Neuronal stem cell (in vitro differentiated cells): ENCODE measurements around the gene EFTUD2.

ENCODE experiments used
- DNase-seq: peaks from one replicate; pipeline ENCODE4 v3.0.0-alpha.2; 2013; ENCODE audit warnings: low spot score
- H2AFZ ChIP-seq: one replicate; pipeline ENCODE4 v1.6.1; 2013; ENCODE audit warnings: mild to moderate bottlenecking, low read length, inconsistent platforms
- H2AK5ac ChIP-seq: 2 replicates; pipeline ENCODE4 v1.6.1; 2013; ENCODE audit warnings: low read depth, mild to moderate bottlenecking, inconsistent platforms, low read length, moderate library complexity, mixed read lengths
- H2BK120ac ChIP-seq: 2 replicates; pipeline ENCODE4 v1.6.1; 2013; ENCODE audit warnings: low read depth, mild to moderate bottlenecking, inconsistent platforms, low read length, moderate library complexity, mixed read lengths
- H2BK12ac ChIP-seq: one replicate; pipeline ENCODE4 v1.6.1; 2013; ENCODE audit warnings: low read length, inconsistent platforms
- H2BK15ac ChIP-seq: 2 replicates; pipeline ENCODE4 v1.6.1; 2013; ENCODE audit warnings: mild to moderate bottlenecking, low read length, inconsistent platforms, mixed read lengths
- H2BK5ac ChIP-seq: one replicate; pipeline ENCODE4 v1.6.1; 2013; ENCODE audit warnings: inconsistent platforms, mild to moderate bottlenecking, low read length, moderate library complexity
- H3K14ac ChIP-seq: one replicate; pipeline ENCODE4 v1.6.1; 2013; ENCODE audit warnings: low read length, inconsistent platforms
- H3K18ac ChIP-seq: 2 replicates; pipeline ENCODE4 v1.6.1; 2013; ENCODE audit warnings: low read length, inconsistent platforms
- H3K23ac ChIP-seq: 2 replicates; pipeline ENCODE4 v1.6.1; 2013; ENCODE audit warnings: low read depth, mild to moderate bottlenecking, mixed read lengths, low read length, inconsistent platforms; ENCODE audit not compliant: poor library complexity
- H3K27ac ChIP-seq: replicated peaks from 3 replicates; pipeline ENCODE4 v1.5.1; 2013; ENCODE audit warnings: low read length, inconsistent platforms
- H3K27me3 ChIP-seq, 3 experiments: 2 replicates each; pipeline ENCODE4 v1.6.1; 2013; ENCODE audit warnings: low read length in 3 of 3, mild to moderate bottlenecking in 2 of 3, inconsistent platforms in 1 of 3, low read depth in 1 of 3, mixed read lengths in 1 of 3, moderate library complexity in 1 of 3; ENCODE audit not compliant: control insufficient read depth in 3 of 3, insufficient read depth in 3 of 3
- H3K36me3 ChIP-seq, 2 donors: replicated peaks in 1 of 2; 2 replicates each; pipeline ENCODE4 v1.6.1; 2013; ENCODE audit warnings: low read length in 2 of 2; ENCODE audit not compliant: control insufficient read depth in 2 of 2, insufficient read depth in 2 of 2
- H3K4ac ChIP-seq: 2 replicates; pipeline ENCODE4 v1.6.1; 2013; ENCODE audit warnings: inconsistent platforms, mild to moderate bottlenecking, low read length, moderate library complexity
- H3K4me1 ChIP-seq, 2 donors: 1 replicate in 1 of 2; 2 replicates in 1 of 2; pipeline ENCODE4 v1.6.1; 2013; ENCODE audit warnings: low read length in 2 of 2, low read depth in 1 of 2; ENCODE audit not compliant: control insufficient read depth in 2 of 2, insufficient read depth in 1 of 2
- H3K4me2 ChIP-seq: one replicate; pipeline ENCODE4 v1.6.1; 2013; ENCODE audit warnings: mild to moderate bottlenecking, low read length, inconsistent platforms; ENCODE audit not compliant: insufficient read depth, poor library complexity, severe bottlenecking
- H3K4me3 ChIP-seq, 2 donors: 2 replicates each; pipeline ENCODE4 v1.5.1; 2013; ENCODE audit warnings: low read length in 2 of 2, mild to moderate bottlenecking in 2 of 2, inconsistent platforms in 1 of 2, moderate library complexity in 1 of 2
- H3K79me1 ChIP-seq: one replicate; pipeline ENCODE4 v1.6.1; 2013; ENCODE audit warnings: low read depth, mild to moderate bottlenecking, inconsistent platforms, low read length, moderate library complexity
- H3K9ac ChIP-seq: one replicate; pipeline ENCODE4 v1.6.1; 2013; ENCODE audit warnings: mild to moderate bottlenecking, low read depth, low read length, inconsistent platforms; ENCODE audit not compliant: poor library complexity
- H3K9me3 ChIP-seq, 2 donors: replicated peaks in 1 of 2; 2 replicates each; pipeline versions ENCODE3 to v1.6.1; 2013; ENCODE audit warnings: low read length in 2 of 2, mild to moderate bottlenecking in 2 of 2, inconsistent platforms in 1 of 2, low read depth in 1 of 2, mixed read lengths in 1 of 2, moderate library complexity in 1 of 2; ENCODE audit not compliant: control insufficient read depth in 2 of 2, insufficient read depth in 1 of 2
- H4K8ac ChIP-seq: one replicate; pipeline ENCODE4 v1.6.1; 2013; ENCODE audit warnings: low read depth, mild to moderate bottlenecking, inconsistent platforms, low read length, moderate library complexity
- H4K91ac ChIP-seq: one replicate; pipeline ENCODE4 v1.6.1; 2013; ENCODE audit warnings: low read length, low read depth, mild to moderate bottlenecking, inconsistent platforms; ENCODE audit not compliant: poor library complexity
- WGBS, 2 donors: extraction: QIAGEN DNeasy Blood & Tissue Kit; methylation state at CpG; one replicate each; pipeline ENCODE4 v1.1.7; 2013; ENCODE audit warnings: missing lambda C conversion rate in 2 of 2, mixed read lengths in 1 of 2; ENCODE audit not compliant: insufficient read length in 2 of 2, insufficient replicate concordance in 1 of 2; ENCODE audit errors: extremely low coverage in 2 of 2; 5-methylcytosine and 5-hydroxymethylcytosine counted together

The EFTUD2 gene

GRCh38 chr17:44922136-44922535 is 22.9 kb upstream of the EFTUD2 start:
- Histone ChIP-seq H3K4me1 (peaks cover 0 to 17% of the 10 kb centered on the region in 2 donors), H3K4ac (no peak overlapping the region), H3K36me3 (peaks cover 14 to 20% of the 10 kb centered on the region in 2 donors), H3K9me3 (no peaks in the 10 kb centered on the region), H2BK120ac (peak overlapping the region; percentile 25), H3K14ac (no peak overlapping the region), H3K18ac (no peak overlapping the region), H3K79me1 (no peaks in the 10 kb centered on the region), H3K9ac (no peak overlapping the region), H2BK15ac (peak overlapping the region; percentile 60), H3K4me3 (no peak overlapping the region), H4K8ac (no peak overlapping the region), H3K27me3 (peaks cover 0 to 16% (median 0%) of the 10 kb centered on the region in 3 experiments), H3K27ac (no peak overlapping the region), H2BK5ac (no peak overlapping the region), H4K91ac (peak overlapping the region; percentile 49), H2AFZ (no peak overlapping the region), H2AK5ac (peak overlapping the region; percentile 33), H2BK12ac (no peak overlapping the region), H3K23ac (no peak overlapping the region), H3K4me2 (no peak overlapping the region)
- no CpG with 5 or more reads among the region's 6 CpGs for WGBS, 2 donors
- no peak for DNase-seq

GRCh38 chr17:44921122-44921882 is 22.1 kb upstream of the EFTUD2 start:
- DNase-seq: peak; percentile 33
- Histone ChIP-seq H2AFZ (peak overlapping the region; percentile 78), H2BK15ac (peak overlapping the region; percentile 87), H3K27ac (peak overlapping the region; percentile 20), H3K18ac (peak overlapping the region; percentile 96), H4K8ac (no peak overlapping the region), H3K27me3 (peaks cover 0 to 16% (median 0%) of the 10 kb centered on the region in 3 experiments), H2BK120ac (peak overlapping the region; percentile 6), H3K9me3 (no peaks in the 10 kb centered on the region), H3K4me1 (peaks cover 4 to 20% of the 10 kb centered on the region in 2 donors), H2AK5ac (peak overlapping the region; percentile 92), H4K91ac (no peak overlapping the region), H3K9ac (no peak overlapping the region), H3K14ac (peak overlapping the region; percentile 85), H3K4me2 (no peak overlapping the region), H3K79me1 (no peaks in the 10 kb centered on the region), H3K36me3 (peaks cover 6 to 11% of the 10 kb centered on the region in 2 donors), H2BK5ac (peak overlapping the region; percentile 29), H3K4me3 (no peak overlapping the region), H3K23ac (peak overlapping the region; percentile 39), H3K4ac (peak overlapping the region; percentile 59), H2BK12ac (peak overlapping the region; percentile 97)
- no CpG with 5 or more reads among the region's 11 CpGs for WGBS, 2 donors

- Histone ChIP-seq H3K23ac (no peak overlapping the region), H3K14ac (no peak overlapping the region), H3K27me3 (peaks cover 0 to 16% (median 0%) of the 10 kb centered on the region in 3 experiments), H4K8ac (no peak overlapping the region), H4K91ac (no peak overlapping the region), H3K36me3 (peaks cover 0 to 4% of the 10 kb centered on the region in 2 donors), H3K9ac (no peak overlapping the region), H3K18ac (peak overlapping the region; percentile 38), H3K27ac (no peak overlapping the region), H2AFZ (no peak overlapping the region), H2BK120ac (no peak overlapping the region), H3K4me1 (peaks cover 10 to 25% of the 10 kb centered on the region in 2 donors), H2BK12ac (peak overlapping the region; percentile 97), H3K9me3 (no peaks in the 10 kb centered on the region), H2AK5ac (peak overlapping the region; percentile 92), H3K79me1 (no peaks in the 10 kb centered on the region), H3K4me2 (no peak overlapping the region), H3K4me3 (no peak overlapping the region), H2BK5ac (peak overlapping the region; percentile 29), H2BK15ac (peak overlapping the region; percentile 83), H3K4ac (no peak overlapping the region)
- DNase-seq: no peak
- no CpG with 5 or more reads among the region's 7 CpGs for WGBS, 2 donors
Measured at GRCh38 chr17:44920565-44920940, 21.3 kb upstream of the EFTUD2 start.

GRCh38 chr17:44919885-44920564 is 20.8 kb upstream of the EFTUD2 start:
- WGBS, 2 donors: no CpG with 5 or more reads among the region's 9 CpGs
- no peak overlapping the region for H3K9ac ChIP-seq
- no peak overlapping the region for H2BK12ac ChIP-seq
- H3K4me1 ChIP-seq: peaks cover 14 to 28% of the 10 kb centered on the region in 2 donors
- no peak overlapping the region for H3K27ac ChIP-seq
- H3K36me3 ChIP-seq: peaks cover 0 to 4% of the 10 kb centered on the region in 2 donors
- no peak overlapping the region for H2AK5ac ChIP-seq
- H2BK15ac ChIP-seq: peak overlapping the region; percentile 34
- H2AFZ ChIP-seq: peak overlapping the region; percentile 66
- no peak overlapping the region for H3K14ac ChIP-seq
- H3K18ac ChIP-seq: peak overlapping the region; percentile 31
- no peak overlapping the region for H3K23ac ChIP-seq
- H3K9me3 ChIP-seq: no peaks in the 10 kb centered on the region
- no peak overlapping the region for H4K8ac ChIP-seq
- H2BK120ac ChIP-seq: no peak overlapping the region
- H2BK5ac ChIP-seq: no peak overlapping the region
- peaks cover 0 to 16% (median 0%) of the 10 kb centered on the region in 3 experiments for H3K27me3 ChIP-seq
- peak overlapping the region; percentile 23 for H4K91ac ChIP-seq
- DNase-seq: peak; percentile 65
- H3K4me2 ChIP-seq: no peak overlapping the region
- H3K79me1 ChIP-seq: no peaks in the 10 kb centered on the region
- H3K4me3 ChIP-seq: no peak overlapping the region
- no peak overlapping the region for H3K4ac ChIP-seq
